HG03457 (cell line): ENCODE results near the gene PIM2.

ENCODE experiments used
- ATAC-seq: cut with Tn5 transposase; IDR thresholded peaks from one replicate; pipeline ENCODE4 v1.9.1; 2021; ENCODE audit warnings: moderate number of reproducible peaks; ENCODE audit not compliant: unreplicated experiment

Gene PIM2

GRCh38 chrX:48918643-48919340, at the start of gene PIM2:
PIM2 (minus strand) TSS chrX:48919024; CDS start chrX:48918834, 190 bp downstream.
- peak; percentile 61 for ATAC-seq

DNA sequence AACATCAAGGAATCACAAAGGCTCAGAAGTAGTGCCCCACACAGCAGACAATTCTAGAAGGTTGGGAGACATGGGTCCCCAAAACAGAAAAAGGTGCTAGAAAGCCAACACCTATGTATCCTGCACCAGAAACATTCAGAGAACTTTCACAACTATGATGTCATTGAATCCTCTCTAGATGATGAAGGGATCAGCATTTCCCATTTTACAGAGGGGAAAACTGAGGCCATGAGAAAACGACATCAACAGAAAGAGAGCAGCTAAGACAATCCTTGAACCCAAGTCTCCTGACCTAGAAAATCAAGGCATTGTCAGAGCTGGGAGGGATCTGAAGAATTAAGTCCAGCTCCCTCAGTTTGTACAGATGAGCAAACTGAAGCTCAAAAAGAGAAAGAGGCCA, 49.6 kb upstream of the PIM2 start:
- ATAC-seq = no peak

DNA sequence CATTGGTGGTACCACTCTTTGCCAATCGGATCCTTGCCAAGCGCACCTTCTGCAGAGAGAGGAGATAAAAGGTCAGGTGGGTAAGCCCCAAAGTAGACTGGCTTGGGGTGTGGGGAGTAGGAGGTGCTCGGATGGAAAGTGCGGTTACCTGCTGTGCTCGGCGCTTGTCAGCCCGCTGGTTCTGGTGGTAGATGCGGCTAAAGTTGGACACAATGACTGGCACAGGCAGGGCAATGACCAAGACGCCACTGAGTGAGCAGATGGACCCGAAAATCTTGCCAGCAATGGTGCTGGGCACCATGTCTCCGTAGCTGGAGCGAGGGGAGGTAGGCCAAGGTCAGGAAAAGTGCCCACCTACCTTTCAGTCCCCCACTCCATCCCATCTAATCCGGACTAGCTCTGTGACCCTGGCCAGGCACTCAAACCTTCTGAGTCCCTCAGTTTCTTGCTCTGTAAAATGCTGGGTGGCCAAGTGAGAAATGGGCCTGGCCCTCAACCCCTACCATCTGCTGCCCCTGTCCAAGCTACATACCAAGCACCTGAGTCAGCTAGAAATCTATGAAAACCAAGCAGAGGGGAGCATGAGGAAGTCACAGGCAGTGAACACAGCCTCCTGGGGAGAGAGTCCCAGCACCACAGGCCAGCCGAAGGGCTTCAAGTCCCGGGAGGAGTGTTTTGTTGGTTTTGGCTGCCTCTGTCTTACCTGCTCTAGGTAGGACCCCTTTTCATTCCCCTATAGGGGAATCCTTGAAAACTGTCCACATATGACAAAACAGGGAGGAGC, 48.2 kb upstream of the PIM2 start:
- ATAC-seq = no peak

GRCh38 chrX:48965959-48966358, 47.1 kb upstream of the PIM2 start:
- no peak for ATAC-seq

DNA sequence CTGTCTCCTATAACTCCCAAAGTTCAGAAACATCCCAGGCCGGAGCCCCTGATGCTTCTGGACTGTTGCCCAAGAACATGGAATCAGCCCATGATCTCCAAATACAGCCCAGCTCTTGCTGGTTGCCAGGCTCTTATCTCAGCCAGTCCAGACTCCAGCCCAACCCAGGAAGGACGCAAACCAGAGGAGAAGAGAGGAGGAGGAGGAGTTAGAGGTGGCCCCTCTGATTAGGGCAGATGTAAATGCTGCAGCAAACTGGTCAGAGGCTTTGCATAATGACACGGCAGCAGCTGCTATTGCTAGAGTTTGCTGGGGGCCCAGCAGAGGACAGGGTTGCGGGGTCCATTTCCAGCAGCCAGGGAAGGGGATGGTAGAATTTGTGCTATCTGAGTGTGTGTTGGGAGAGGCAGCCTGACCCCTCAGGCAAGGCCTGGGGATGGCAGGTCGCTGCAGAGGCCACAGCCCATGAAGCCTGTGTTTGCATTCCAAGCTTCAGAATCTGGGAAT, 42.8 kb upstream of the PIM2 start:
- no peak for ATAC-seq

DNA sequence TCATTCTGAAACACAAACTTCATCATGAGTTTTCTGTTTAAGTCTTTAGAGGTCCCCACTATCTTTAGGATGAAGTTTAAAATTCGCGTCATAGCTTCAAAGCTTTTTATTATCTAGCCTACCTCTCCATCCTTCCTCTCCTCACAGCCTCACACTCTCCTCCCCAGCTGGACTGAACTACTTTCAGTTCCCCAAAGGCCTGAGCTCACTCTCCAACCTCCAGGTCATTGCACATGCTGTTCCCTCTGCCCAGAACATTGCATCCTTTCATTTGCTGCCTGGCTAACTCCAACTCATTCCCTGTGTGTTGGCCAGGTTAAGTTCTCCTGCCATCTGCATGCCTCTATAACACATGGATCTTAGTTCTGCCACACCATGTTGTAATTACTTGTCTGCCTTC, 41.5 kb upstream of the PIM2 start:
- no peak for ATAC-seq

DNA sequence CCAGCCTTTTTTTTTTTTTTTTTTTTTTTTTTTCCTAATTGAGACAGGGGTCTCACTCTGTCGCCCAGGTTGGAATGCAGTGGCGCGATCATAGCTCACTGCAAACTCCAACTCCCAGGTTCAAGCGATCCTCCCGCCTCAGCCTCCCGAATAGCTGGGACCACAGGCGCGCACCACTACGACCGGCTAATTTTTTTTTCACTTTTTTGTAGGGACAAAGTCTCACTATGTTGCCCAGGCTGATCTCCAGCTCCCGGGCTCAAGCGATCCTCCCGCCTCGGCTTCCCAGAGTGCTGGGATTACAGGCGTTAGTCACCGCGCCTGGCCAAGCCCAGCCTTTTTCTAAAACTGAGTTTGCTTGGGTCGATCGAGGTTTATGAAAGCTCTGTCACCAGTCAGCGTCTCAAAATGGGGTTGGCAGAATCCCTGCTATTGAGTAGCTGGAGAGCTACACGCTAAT, 39.8 kb upstream of the PIM2 start:
- no peak for ATAC-seq

DNA sequence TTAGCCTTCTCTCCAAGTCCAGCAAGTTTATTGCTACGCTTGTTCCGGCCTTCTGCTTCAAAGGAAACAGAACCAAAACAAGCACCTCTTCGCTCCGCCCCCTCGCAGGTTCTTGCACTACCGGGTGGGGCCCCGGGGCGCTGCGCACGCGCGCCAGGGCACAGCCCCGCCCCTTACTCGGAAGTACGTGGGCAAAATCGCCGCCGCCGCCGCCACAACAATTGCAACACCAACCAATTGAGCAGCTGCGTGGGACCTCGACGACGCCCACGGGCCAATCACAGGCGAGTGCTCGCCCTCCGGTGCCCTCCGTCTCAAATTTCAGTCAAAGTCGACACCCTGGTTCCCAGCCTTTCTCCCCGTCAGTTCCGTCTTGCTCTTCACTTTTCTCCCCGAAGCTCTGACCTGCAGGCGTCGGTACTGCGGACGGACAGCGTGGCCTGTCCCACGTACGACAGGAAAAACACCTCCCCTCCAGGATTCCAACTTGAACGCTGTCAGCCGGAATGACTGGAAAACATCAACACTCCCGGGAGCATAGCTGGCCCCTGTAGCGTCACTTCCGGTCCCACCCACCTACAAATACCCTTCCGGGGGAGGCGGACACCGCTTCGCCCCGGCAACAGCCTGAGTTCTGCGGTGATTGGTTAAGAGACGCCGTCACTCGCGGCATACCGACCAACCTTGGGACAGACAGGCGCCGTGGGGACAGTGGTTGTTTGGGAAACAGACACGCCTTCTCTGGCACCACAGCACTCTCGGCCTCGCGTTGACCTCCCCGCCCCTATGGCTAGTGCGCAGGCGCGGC, 39.2 kb upstream of the PIM2 start:
- ATAC-seq = peak; percentile 76

DNA sequence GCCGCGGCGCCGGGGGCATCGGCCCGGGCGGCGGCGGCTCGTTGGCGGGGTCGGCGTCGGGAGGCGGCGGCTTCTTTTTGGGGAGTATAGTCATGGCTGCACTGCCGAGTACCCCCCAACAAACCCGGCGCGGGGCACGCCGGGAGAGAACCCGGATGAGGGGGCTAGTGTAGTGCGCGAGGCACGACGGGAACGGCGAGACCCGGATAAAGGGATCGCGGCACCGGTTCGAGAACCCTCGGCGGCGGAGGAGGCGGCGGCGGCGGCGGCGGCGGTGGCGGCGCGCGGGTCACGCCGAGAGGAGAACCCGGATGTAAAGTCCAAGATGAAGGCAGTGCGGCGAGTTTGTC, 38.6 kb upstream of the PIM2 start, which contains the start of gene OTUD5:
TSS of gene OTUD5 (minus strand) at position 131 of the 350 bp plus-strand sequence. CDS start at position 94, 37 bp downstream.
- ATAC-seq = no peak

DNA sequence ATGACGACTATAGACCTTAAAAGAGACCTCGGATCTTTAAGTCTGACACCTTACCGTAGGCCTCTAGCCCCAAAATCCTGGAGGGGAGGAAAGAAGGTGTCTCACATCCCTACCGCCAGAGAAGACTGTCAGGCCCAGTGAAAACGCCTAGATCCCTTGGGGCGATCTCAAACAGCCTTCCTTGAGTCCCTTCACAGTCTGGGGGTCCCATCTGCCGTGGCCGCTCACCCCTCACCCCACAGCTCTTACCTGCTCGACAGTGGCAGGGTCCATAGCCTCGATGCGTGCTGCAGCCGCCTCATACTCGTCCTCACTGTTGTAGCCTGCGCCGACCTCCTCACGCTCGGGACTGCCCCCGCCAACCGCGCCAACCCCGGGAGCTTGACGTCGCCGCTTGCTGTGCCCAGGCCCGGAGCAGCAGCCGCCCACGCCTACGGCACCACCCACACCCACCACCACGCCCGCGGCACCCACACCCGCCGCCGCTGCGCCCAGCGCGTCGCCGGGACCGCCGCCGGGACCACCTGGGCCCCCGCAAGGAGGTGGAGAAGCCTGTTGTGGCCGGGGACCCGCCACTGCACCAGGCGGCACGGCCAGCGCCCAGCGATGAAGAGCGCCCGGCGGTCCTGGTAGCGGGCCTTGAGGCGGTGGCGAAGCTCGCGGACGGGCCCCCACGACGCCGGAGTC, 38.0 kb upstream of the PIM2 start:
- ATAC-seq = no peak

DNA sequence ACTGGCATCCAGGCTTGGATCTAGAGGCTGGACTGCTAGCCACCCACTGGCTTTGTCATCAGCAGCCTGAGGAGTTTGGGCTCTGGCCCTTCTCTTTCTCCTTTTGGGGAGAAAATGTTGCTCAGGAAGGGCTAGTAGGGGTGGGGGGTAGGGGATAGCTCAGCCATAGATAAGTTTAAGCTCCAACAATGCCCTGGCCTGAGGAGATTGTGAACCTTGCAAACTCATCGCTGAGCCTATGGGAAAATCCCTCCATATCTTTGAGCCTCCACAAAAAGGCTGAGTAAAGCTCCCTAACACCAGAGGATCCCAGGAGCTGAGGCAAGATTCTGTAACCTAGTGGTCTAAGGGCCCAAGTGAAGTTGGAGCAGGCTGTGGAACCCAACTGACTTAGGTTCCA, 29.8 kb upstream of the PIM2 start:
- ATAC-seq = no peak

- ATAC-seq = no peak
These were observed 26.9 kb upstream of the PIM2 start for GRCh38 chrX:48945517-48946348.

DNA sequence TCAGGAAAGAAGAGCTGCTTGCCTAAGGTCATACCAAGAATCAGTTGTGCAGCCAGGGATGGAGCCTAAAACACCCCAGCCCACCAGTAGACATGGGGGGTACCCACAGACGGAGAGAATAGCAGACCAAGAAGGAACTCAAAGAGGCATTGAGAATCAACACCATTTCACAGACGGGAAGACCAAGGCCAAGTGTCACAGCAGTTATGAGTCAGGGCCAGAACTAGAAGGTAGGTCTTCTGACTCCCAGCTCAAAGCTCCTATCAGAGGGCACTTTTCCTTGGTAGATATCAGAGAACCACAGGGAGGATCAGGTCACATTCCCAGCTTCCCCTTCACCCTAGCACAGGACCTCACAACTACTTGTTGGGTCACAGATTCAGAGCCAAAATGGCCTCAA, 24.1 kb upstream of the PIM2 start:
- ATAC-seq = no peak

- no peak for ATAC-seq
These were observed 21.7 kb upstream of the PIM2 start for GRCh38 chrX:48940404-48940955.

DNA sequence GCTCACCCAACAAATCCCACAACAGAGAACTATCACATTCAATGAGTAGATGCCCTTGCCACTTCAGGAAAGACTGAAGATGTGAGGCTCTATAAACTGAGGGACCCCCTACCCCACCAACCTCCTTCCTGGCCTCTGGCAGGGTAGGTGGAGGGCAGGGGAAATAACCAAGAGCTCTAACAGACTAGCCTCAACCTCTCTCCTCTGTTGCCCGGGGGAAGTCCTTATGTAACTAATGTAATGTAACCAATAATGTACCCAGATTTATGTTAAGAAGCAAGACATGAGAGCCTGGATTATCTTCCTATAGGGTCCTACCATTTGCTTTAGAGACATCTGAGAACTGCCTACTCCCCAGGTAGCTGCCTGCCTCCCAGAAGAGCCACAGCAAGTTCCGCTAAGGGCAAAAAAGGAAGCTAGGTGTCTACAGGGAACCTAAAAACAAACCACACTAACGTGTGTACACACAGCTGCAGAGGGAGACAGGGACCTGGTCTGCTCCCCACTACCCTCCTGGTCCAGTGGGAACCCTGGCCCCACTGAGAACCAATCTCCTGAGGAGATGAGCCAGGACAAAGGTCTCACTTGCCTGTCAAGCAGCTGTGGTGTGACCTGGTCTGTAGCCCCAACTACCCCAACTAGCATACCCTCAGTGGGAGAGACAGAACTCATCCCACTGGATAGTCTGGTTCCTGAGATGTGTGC, 20.9 kb upstream of the PIM2 start:
- no peak for ATAC-seq

GRCh38 chrX:48938721-48939425, 20.0 kb upstream of the PIM2 start:
- ATAC-seq = no peak

- peak; percentile 46 for ATAC-seq
These were observed 18.5 kb upstream of the PIM2 start for GRCh38 chrX:48937054-48937907.
